BJ (cell line): Measurements from ENCODE around the gene KIAA1671. TPM values are rescaled to one million over a fixed set of nuclear protein-coding genes. Genes with fewer than 3 reads are reported as not detected.

ENCODE experiments used
- CTCF ChIA-PET: fragments of 350-600 bp; formaldehyde crosslinking; extraction: SDS; loops from one replicate; lab custom pipeline; 2021; ENCODE audit warnings: antibody characterized with exemption, inconsistent platforms; lab: Yijun Ruan, JAX
- POLR2A ChIA-PET: fragments of 300-600 bp; sonication (Branson Sonifier 250); formaldehyde crosslinking; extraction: SDS; loops from one replicate; lab custom pipeline; 2021; ENCODE audit warnings: antibody characterized with exemption; lab: Charles Lee
- DNase-seq: peaks from one replicate; pipeline ENCODE4 v3.0.0-alpha.2; 2011; ENCODE audit warnings: low read depth
- H3K27me3 ChIP-seq: 2 replicates; pipeline ENCODE4 v1.6.0; 2011; ENCODE audit warnings: low read length; ENCODE audit not compliant: control insufficient read depth, insufficient read depth
- H3K36me3 ChIP-seq: 2 replicates; pipeline ENCODE4 v1.5.1; 2011; ENCODE audit warnings: low read length; ENCODE audit not compliant: control insufficient read depth, insufficient read depth
- H3K4me3 ChIP-seq: 2 replicates; pipeline ENCODE4 v1.5.1; 2011; ENCODE audit warnings: low read depth, mild to moderate bottlenecking, control low read depth, low read length
- polyA plus RNA-seq: library from polyadenylated mRNA; depleted of rRNA; stranded (reverse); fragments of >200 nt; gene quantifications from 2 replicates; pipeline ENCODE4 v1.2.3, GENCODE V29; 2011
- TF ChIP-seq, protein P1 (sequence below): IDR thresholded peaks from 2 replicates; pipeline ENCODE4 v1.5.1; 2011; ENCODE audit warnings: low read depth, mild to moderate bottlenecking, control low read depth, inconsistent platforms, low read length, moderate library complexity; ENCODE audit not compliant: insufficient read depth

KIAA1671 gene
- polyA plus RNA-seq, 1 experiment: 0.11 TPM

DNA sequence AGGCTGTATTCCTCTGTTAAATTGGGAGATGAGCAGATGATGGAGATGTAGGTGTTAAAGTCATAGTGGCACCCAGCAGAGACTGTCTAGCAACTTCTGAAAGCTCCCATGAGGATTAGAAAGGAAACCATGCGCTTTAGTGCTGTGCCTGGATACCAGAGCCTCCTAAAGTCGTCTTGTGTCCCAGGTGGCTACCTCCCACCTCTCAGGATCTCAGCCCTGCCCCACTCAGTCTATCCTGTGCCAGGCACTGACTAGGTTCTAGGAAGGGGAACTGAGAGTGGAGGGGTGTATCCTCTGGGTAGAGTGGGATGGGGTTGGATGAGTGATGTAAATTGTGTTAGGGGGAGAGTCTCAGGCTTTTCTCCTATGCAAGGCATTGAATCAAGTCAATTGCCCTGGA lies 60.2 kb downstream of the KIAA1671 start:
- ChIA-PET POLR2A (no interaction called here), CTCF (no interaction called here)

DNA sequence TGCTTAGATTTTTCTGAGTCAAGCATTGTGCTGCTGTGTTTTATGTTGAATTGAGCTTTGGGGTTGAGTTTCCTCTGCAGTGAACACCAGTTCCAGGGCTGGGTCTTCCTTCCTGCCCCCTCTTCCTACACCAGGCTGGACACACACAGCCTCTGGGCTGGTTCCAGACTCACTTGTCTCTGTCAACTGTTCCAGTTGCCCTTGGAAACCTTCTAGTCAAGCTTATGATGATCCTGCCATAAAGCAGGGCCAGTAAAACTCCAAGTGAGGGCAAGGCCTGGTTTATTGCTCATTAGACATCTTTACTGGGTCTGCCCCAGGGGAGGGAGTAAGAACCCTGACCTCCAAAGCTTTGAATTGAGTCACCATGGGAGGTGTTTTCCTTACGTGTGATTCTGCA lies 61.1 kb downstream of the KIAA1671 start:
- DNase-seq: no peak
- ChIA-PET CTCF (interaction anchor here (0.6 kb wide), 1 partner anchor 51 kb away, joined by 4 read pairs; no protein-coding TSS in a partner anchor), POLR2A (no interaction called here)
- TF ChIP-seq, protein P1, sequence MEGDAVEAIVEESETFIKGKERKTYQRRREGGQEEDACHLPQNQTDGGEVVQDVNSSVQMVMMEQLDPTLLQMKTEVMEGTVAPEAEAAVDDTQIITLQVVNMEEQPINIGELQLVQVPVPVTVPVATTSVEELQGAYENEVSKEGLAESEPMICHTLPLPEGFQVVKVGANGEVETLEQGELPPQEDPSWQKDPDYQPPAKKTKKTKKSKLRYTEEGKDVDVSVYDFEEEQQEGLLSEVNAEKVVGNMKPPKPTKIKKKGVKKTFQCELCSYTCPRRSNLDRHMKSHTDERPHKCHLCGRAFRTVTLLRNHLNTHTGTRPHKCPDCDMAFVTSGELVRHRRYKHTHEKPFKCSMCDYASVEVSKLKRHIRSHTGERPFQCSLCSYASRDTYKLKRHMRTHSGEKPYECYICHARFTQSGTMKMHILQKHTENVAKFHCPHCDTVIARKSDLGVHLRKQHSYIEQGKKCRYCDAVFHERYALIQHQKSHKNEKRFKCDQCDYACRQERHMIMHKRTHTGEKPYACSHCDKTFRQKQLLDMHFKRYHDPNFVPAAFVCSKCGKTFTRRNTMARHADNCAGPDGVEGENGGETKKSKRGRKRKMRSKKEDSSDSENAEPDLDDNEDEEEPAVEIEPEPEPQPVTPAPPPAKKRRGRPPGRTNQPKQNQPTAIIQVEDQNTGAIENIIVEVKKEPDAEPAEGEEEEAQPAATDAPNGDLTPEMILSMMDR: no peak
- H3K27me3 ChIP-seq: no peaks in the 10 kb centered on the region
- no peaks in the 10 kb centered on the region for H3K36me3 ChIP-seq
- H3K4me3 ChIP-seq: no peak overlapping the region

More for the DNA sequence above, 60.2 kb downstream of the KIAA1671 start:
- Histone ChIP-seq H3K27me3 (no peaks in the 10 kb centered on the region), H3K4me3 (no peak overlapping the region), H3K36me3 (no peaks in the 10 kb centered on the region)
- DNase-seq: no peak
- TF ChIP-seq, protein P1: no peak

GRCh38 chr22:25014896-25015755 lies 62.6 kb downstream of the KIAA1671 start:
- POLR2A ChIA-PET: no interaction called here
- TF ChIP-seq, protein P1: no peak
- Histone ChIP-seq H3K36me3 (no peaks in the 10 kb centered on the region), H3K4me3 (no peak overlapping the region), H3K27me3 (no peaks in the 10 kb centered on the region)
- no peak for DNase-seq
- CTCF ChIA-PET: interaction anchor here (1.5 kb wide), 1 partner anchor 212 kb away, joined by 3 read pairs; no protein-coding TSS in a partner anchor

GRCh38 chr22:25016311-25016710 lies 63.8 kb downstream of the KIAA1671 start:
- DNase-seq: no peak
- TF ChIP-seq, protein P1: no peak
- Histone ChIP-seq H3K4me3 (no peak overlapping the region), H3K27me3 (no peaks in the 10 kb centered on the region), H3K36me3 (no peaks in the 10 kb centered on the region)
- CTCF ChIA-PET: no interaction called here
- POLR2A ChIA-PET: no interaction called here

- H3K27me3 ChIP-seq: no peaks in the 10 kb centered on the region
- CTCF ChIA-PET: no interaction called here
- TF ChIP-seq, protein P1: no peak
- H3K4me3 ChIP-seq: no peak overlapping the region
- no peaks in the 10 kb centered on the region for H3K36me3 ChIP-seq
- POLR2A ChIA-PET: no interaction called here
- DNase-seq: no peak
Measured at GRCh38 chr22:25018009-25018408, 65.5 kb downstream of the KIAA1671 start.
